ENCODE results near the gene PTPRN2. TPM values are rescaled to one million over a fixed set of nuclear protein-coding genes. Genes with fewer than 3 reads are reported as not detected.

Gene PTPRN2
- total RNA-seq, 1 experiment from 2014 or later = 1.1 TPM

- Histone ChIP-seq H3K4me3 (ENCODE audit: low read depth in 2 of 2, low read length in 2 of 2) (no peak overlapping the region), H3K27ac (ENCODE audit: low read length) (no peak overlapping the region), H3K36me3 (ENCODE audit: control insufficient read depth, insufficient read depth, low read length) (no peaks in the 10 kb centered on the region), H3K9me3 (ENCODE audit: control insufficient read depth, insufficient read depth, low read depth, low read length) (no peaks in the 10 kb centered on the region), H3K4me1 (ENCODE audit: control insufficient read depth, insufficient read depth, low read length) (no peaks in the 10 kb centered on the region), H3K27me3 (ENCODE audit: control insufficient read depth, insufficient read depth, low read length) (peaks cover 3% of the 10 kb centered on the region)
- DNase-seq (ENCODE audit: low read depth, low spot score) = no peak
- intact Hi-C loops (cut with micrococcal nuclease; ENCODE audit: unreplicated experiment) = no loop called here
- ATAC-seq = no peak
- in situ Hi-C loops (cut with HindIII; ENCODE audit: low pct_unique_long_range_greater_than_20kb, low sequenced_read_pairs) = no loop called here
- ChIA-PET POLR2A (no interaction called here), CTCF (no interaction called here)
- no TSS peak for BruUV-seq (replicated peaks)
- TF ChIP-seq TCF7L2 (IDR thresholded peaks at IDR 0.05; ENCODE audit: low read depth, low read length) (no peak), REST (IDR thresholded peaks at IDR 0.05; ENCODE audit: insufficient read depth in 1 of 2, low read depth in 2 of 2, low read length in 1 of 2) (no peak), CTCF (IDR thresholded peaks at IDR 0.05) (no peak), SIN3A (IDR thresholded peaks at IDR 0.05; ENCODE audit: borderline replicate concordance, insufficient read depth, low read depth, low read length) (no peak), POLR2AphosphoS5 (IDR thresholded peaks at IDR 0.05; ENCODE audit: low read depth, low read length) (no peak)
Observed at GRCh38 chr7:158573310-158573709, 14.3 kb downstream of the PTPRN2 start.

GRCh38 chr7:158572000-158572828 lies 15.4 kb downstream of the PTPRN2 start:
- in situ Hi-C loops (cut with HindIII; ENCODE audit: low pct_unique_long_range_greater_than_20kb, low sequenced_read_pairs) = no loop called here
- ATAC-seq = peak; percentile 88

More at GRCh38 chr7:158572000-158572828, 15.4 kb downstream of the PTPRN2 start:
- CTCF ChIA-PET = no interaction called here
- POLR2A ChIA-PET = no interaction called here
- peaks cover 3% of the 10 kb centered on the region for H3K27me3 ChIP-seq (ENCODE audit: control insufficient read depth, insufficient read depth, low read length)
- no TSS peak for BruUV-seq (replicated peaks)
- TF ChIP-seq SIN3A (IDR thresholded peaks at IDR 0.05; ENCODE audit: borderline replicate concordance, insufficient read depth, low read depth, low read length) = no peak
- no peak for TF ChIP-seq POLR2AphosphoS5 (IDR thresholded peaks at IDR 0.05; ENCODE audit: low read depth, low read length)
- TF ChIP-seq REST (IDR thresholded peaks at IDR 0.05; ENCODE audit: insufficient read depth in 1 of 2, low read depth in 2 of 2, low read length in 1 of 2) = no peak
- no peak for TF ChIP-seq CTCF (IDR thresholded peaks at IDR 0.05)
- no peak for TF ChIP-seq TCF7L2 (IDR thresholded peaks at IDR 0.05; ENCODE audit: low read depth, low read length)
- H3K36me3 ChIP-seq (ENCODE audit: control insufficient read depth, insufficient read depth, low read length) = no peaks in the 10 kb centered on the region
- no peak overlapping the region for H3K27ac ChIP-seq (ENCODE audit: low read length)
- H3K9me3 ChIP-seq (ENCODE audit: control insufficient read depth, insufficient read depth, low read depth, low read length) = no peaks in the 10 kb centered on the region
- H3K4me1 ChIP-seq (ENCODE audit: control insufficient read depth, insufficient read depth, low read length) = no peaks in the 10 kb centered on the region
- DNase-seq (ENCODE audit: low read depth, low spot score) = peak; percentile 4
- H3K4me3 ChIP-seq (ENCODE audit: low read depth in 2 of 2, low read length in 2 of 2) = no peak overlapping the region
- intact Hi-C loops (cut with micrococcal nuclease; ENCODE audit: unreplicated experiment) = no loop called here
